CD14-positive monocyte (primary cell): Measurements from ENCODE around the gene TBC1D22A. TPM values are rescaled to one million over a fixed set of nuclear protein-coding genes. Genes with fewer than 3 reads are reported as not detected.

Experiments
- DNase-seq, 3 donors: peaks; one replicate each; pipeline ENCODE4 v3.0.0-alpha.2; 2011 to 2022
- H2AFZ ChIP-seq: 2 replicates; pipeline ENCODE4 v1.6.0; 2012; ENCODE audit warnings: mild to moderate bottlenecking, low read depth, low read length, inconsistent platforms; ENCODE audit not compliant: insufficient read depth, poor library complexity, severe bottlenecking
- H3K27ac ChIP-seq, 2 donors: 1 replicate in 1 of 2; 2 replicates in 1 of 2; pipeline ENCODE4 v1.5.1; 2012 to 2013; ENCODE audit warnings: low read length in 2 of 2, control low read depth in 1 of 2, inconsistent platforms in 1 of 2, low read depth in 1 of 2, mild to moderate bottlenecking in 1 of 2
- H3K27me3 ChIP-seq, 2 donors: one replicate each; pipeline versions ENCODE4 v1.6.0 to v1.6.1; 2011 to 2013; ENCODE audit warnings: low read length in 2 of 2; ENCODE audit not compliant: control insufficient read depth in 2 of 2, insufficient read depth in 2 of 2
- H3K36me3 ChIP-seq, 2 donors: replicated peaks in 1 of 2; 1 replicate in 1 of 2; 2 replicates in 1 of 2; pipeline versions ENCODE4 v1.5.1 to v1.6.1; 2012 to 2013; ENCODE audit warnings: low read length in 2 of 2, control low read depth in 1 of 2, inconsistent platforms in 1 of 2, mild to moderate bottlenecking in 1 of 2; ENCODE audit not compliant: insufficient read depth in 2 of 2, control insufficient read depth in 1 of 2
- H3K4me1 ChIP-seq, 2 donors: 1 replicate in 1 of 2; 2 replicates in 1 of 2; pipeline versions ENCODE4 v1.5.1 to v1.6.1; 2012 to 2013; ENCODE audit warnings: low read length in 2 of 2, control low read depth in 1 of 2, inconsistent platforms in 1 of 2, mild to moderate bottlenecking in 1 of 2, moderate library complexity in 1 of 2; ENCODE audit not compliant: insufficient read depth in 2 of 2, control insufficient read depth in 1 of 2
- H3K4me2 ChIP-seq: replicated peaks from 2 replicates; pipeline ENCODE3; 2012; ENCODE audit warnings: low read length, moderate library complexity, mild to moderate bottlenecking; ENCODE audit not compliant: poor library complexity, severe bottlenecking; ENCODE audit errors: extremely low read depth
- H3K4me3 ChIP-seq, 3 experiments: fragments of 200-600 bp in 1 of 3; sonication (generic) in 1 of 3; replicated peaks in 1 of 3; 1 replicate in 2 of 3; 2 replicates in 1 of 3; pipeline ENCODE4 v1.5.1; 2011 to 2013; ENCODE audit warnings: low read length in 3 of 3, mild to moderate bottlenecking in 3 of 3, control low read depth in 2 of 3, low read depth in 2 of 3, inconsistent platforms in 1 of 3, moderate library complexity in 1 of 3
- H3K79me2 ChIP-seq: 2 replicates; pipeline ENCODE4 v1.6.0; 2012; ENCODE audit warnings: mild to moderate bottlenecking, control low read depth, inconsistent platforms, low read length, moderate library complexity; ENCODE audit not compliant: insufficient read depth
- H3K9ac ChIP-seq: 2 replicates; pipeline ENCODE4 v1.6.0; 2017; ENCODE audit warnings: low read length, mild to moderate bottlenecking; ENCODE audit not compliant: insufficient read depth, poor library complexity, severe bottlenecking
- H3K9me3 ChIP-seq, 2 donors: replicated peaks in 1 of 2; 1 replicate in 1 of 2; 2 replicates in 1 of 2; pipeline versions ENCODE4 v1.5.1 to v1.6.1; 2012 to 2013; ENCODE audit warnings: low read length in 2 of 2, control low read depth in 1 of 2; ENCODE audit not compliant: control insufficient read depth in 1 of 2, insufficient read depth in 1 of 2
- H4K20me1 ChIP-seq: 2 replicates; pipeline ENCODE4 v1.6.0; 2012; ENCODE audit warnings: mild to moderate bottlenecking, low read length, control low read depth, moderate library complexity; ENCODE audit not compliant: insufficient read depth
- H3K27ac Mint-ChIP-seq, 7 donors: one replicate each; pipeline ENCODE4 v1.8.0; 2020; ENCODE audit warnings: mild to moderate bottlenecking in 7 of 7, mixed read lengths in 7 of 7, moderate library complexity in 6 of 7, inconsistent platforms in 2 of 7
- H3K27me3 Mint-ChIP-seq, 3 donors: one replicate each; pipeline ENCODE4 v1.8.0; 2021 to 2022; ENCODE audit warnings: low read depth in 3 of 3, mild to moderate bottlenecking in 3 of 3, mixed read lengths in 3 of 3, moderate library complexity in 3 of 3, inconsistent platforms in 1 of 3
- H3K36me3 Mint-ChIP-seq, 2 donors: one replicate each; pipeline ENCODE4 v1.8.0; 2020; ENCODE audit warnings: mixed read lengths in 2 of 2, inconsistent platforms in 1 of 2, mild to moderate bottlenecking in 1 of 2
- H3K4me1 Mint-ChIP-seq: one replicate; pipeline ENCODE4 v1.8.0; 2020; ENCODE audit warnings: mild to moderate bottlenecking, mixed read lengths
- H3K4me3 Mint-ChIP-seq, 2 donors: one replicate each; pipeline ENCODE4 v1.8.0; 2020; ENCODE audit warnings: mild to moderate bottlenecking in 2 of 2, mixed read lengths in 2 of 2, moderate library complexity in 1 of 2
- H3K9me3 Mint-ChIP-seq, 7 donors: one replicate each; pipeline ENCODE4 v1.8.0; 2020 to 2022; ENCODE audit warnings: mixed read lengths in 7 of 7, mild to moderate bottlenecking in 6 of 7, moderate library complexity in 6 of 7, inconsistent platforms in 2 of 7
- CTCF ChIP-seq: fragments of 200-600 bp; IDR thresholded peaks from one replicate; pipeline ENCODE4 v1.8.0; 2022; ENCODE audit warnings: antibody characterized with exemption, mild to moderate bottlenecking
- WGBS: methylation state at CpG from one replicate; pipeline ENCODE4 v1.1.5; 2013; ENCODE audit warnings: missing lambda C conversion rate; ENCODE audit not compliant: insufficient coverage; 5-methylcytosine and 5-hydroxymethylcytosine counted together
- intact Hi-C, 2 donors: fragments of 100-400 bp; cut with micrococcal nuclease; formaldehyde crosslinking; loops; one replicate each; pipeline versions ENCODE4 v1.15.0 to v1.15.1; 2023
- polyA plus RNA-seq, 3 donors: library from polyadenylated mRNA; depleted of rRNA in 1 of 3; unstranded in 2 of 3; stranded (reverse) in 1 of 3; fragments of 300-500 nt in 2 of 3; fragments of >200 nt in 1 of 3; fragmentation: Illumina TruSeq in 2 of 3; gene quantifications; 1 replicate in 2 of 3; 2 replicates in 1 of 3; pipeline ENCODE4 v1.2.3, GENCODE V29; 2012 to 2021

TBC1D22A gene
- polyA plus RNA-seq, 3 donors = 25.9 to 36.2 (median 29.5) TPM

GRCh38 chr22:46801826-46802607 is 39.6 kb downstream of the TBC1D22A start:
- no peak for TF ChIP-seq CTCF
- intact Hi-C loops = loop anchor here (5.0 kb wide), 1 partner anchor 65 kb away; the partner anchor contains the start of gene CERK (in 2 of the 2)
- Histone ChIP-seq H3K4me3 (no peak overlapping the region), H3K4me2 (no peak overlapping the region), H3K27ac (no peak overlapping the region), H3K27me3 (no peaks in the 10 kb centered on the region), H3K36me3 (peaks cover 77 to 88% of the 10 kb centered on the region in 2 donors), H2AFZ (no peak overlapping the region), H3K79me2 (peaks cover 21% of the 10 kb centered on the region), H3K9me3 (no peaks in the 10 kb centered on the region), H3K9ac (no peak overlapping the region), H3K4me1 (no peaks in the 10 kb centered on the region), H4K20me1 (peaks cover 96% of the 10 kb centered on the region)
- WGBS = 98% methylated on average over 19 of the region's 20 CpGs
- no peak for DNase-seq
- Mint-ChIP-seq H3K4me1 (peaks cover 16% of the 10 kb centered on the region), H3K27me3 (peaks cover 0 to 2% (median 1%) of the 10 kb centered on the region in 3 donors), H3K27ac (peak overlapping the region in 4 of 7 donors; percentile 27 to 80 (median 53)), H3K4me3 (no peak overlapping the region), H3K36me3 (peaks cover 77 to 86% of the 10 kb centered on the region in 2 donors), H3K9me3 (peaks cover 0 to 5% (median 0%) of the 10 kb centered on the region in 7 donors)

- TF ChIP-seq CTCF = no peak
- Mint-ChIP-seq H3K9me3 (peaks cover 0 to 5% (median 0%) of the 10 kb centered on the region in 7 donors), H3K27me3 (peaks cover 0 to 2% (median 1%) of the 10 kb centered on the region in 3 donors), H3K36me3 (peaks cover 77 to 86% of the 10 kb centered on the region in 2 donors), H3K4me3 (no peak overlapping the region), H3K27ac (peak overlapping the region in 3 of 7 donors; percentile 6 to 80 (median 52)), H3K4me1 (peaks cover 16% of the 10 kb centered on the region)
- peaks cover 96% of the 10 kb centered on the region for H4K20me1 ChIP-seq
- H3K4me3 ChIP-seq = no peak overlapping the region
- WGBS = 99% methylated on average over 10 of the region's 13 CpGs
- no peak overlapping the region for H2AFZ ChIP-seq
- no peaks in the 10 kb centered on the region for H3K27me3 ChIP-seq
- H3K4me2 ChIP-seq = no peak overlapping the region
- H3K27ac ChIP-seq = peak overlapping the region in 1 of 2 donors; percentile 22
- no peaks in the 10 kb centered on the region for H3K9me3 ChIP-seq
- H3K9ac ChIP-seq = no peak overlapping the region
- peaks cover 21% of the 10 kb centered on the region for H3K79me2 ChIP-seq
- no peaks in the 10 kb centered on the region for H3K4me1 ChIP-seq
- peaks cover 77 to 88% of the 10 kb centered on the region in 2 donors for H3K36me3 ChIP-seq
- no peak for DNase-seq
- intact Hi-C loops = loop anchor here (5.0 kb wide), 1 partner anchor 65 kb away; the partner anchor contains the start of gene CERK (in 2 of the 2)
Observed at GRCh38 chr22:46802608-46803027, 40.2 kb downstream of the TBC1D22A start.
